Mucosa of descending colon (tissue), 3 donors: ENCODE data around the gene SATB1. TPM values are rescaled to one million over a fixed set of nuclear protein-coding genes. Genes with fewer than 3 reads are reported as not detected.

Experiments
- ATAC-seq: fragments of 200-7000 bp; cut with Tn5 transposase; one replicate; pipeline ENCODE4 v1.9.1; 2020; ENCODE audit warnings: mild to moderate bottlenecking, moderate library complexity
- DNase-seq, 3 donors: peaks; one replicate each; pipeline ENCODE4 v3.0.0-alpha.2; 2020
- H3K36me3 ChIP-seq: fragments of 200-600 bp; one replicate; pipeline ENCODE4 v1.8.0; 2021; ENCODE audit warnings: low read depth, mild to moderate bottlenecking
- H3K4me1 ChIP-seq: fragments of 200-600 bp; one replicate; pipeline ENCODE4 v1.8.0; 2021; ENCODE audit warnings: low read depth, mild to moderate bottlenecking
- H3K4me3 ChIP-seq: fragments of 200-600 bp; one replicate; pipeline ENCODE4 v1.8.0; 2021; ENCODE audit warnings: mild to moderate bottlenecking
- H3K9me3 ChIP-seq: fragments of 200-600 bp; one replicate; pipeline ENCODE4 v1.8.0; 2021; ENCODE audit warnings: mild to moderate bottlenecking
- CTCF ChIP-seq: fragments of 200-600 bp; IDR thresholded peaks from one replicate; pipeline ENCODE4 v1.8.0; 2022; ENCODE audit warnings: antibody characterized with exemption, mild to moderate bottlenecking
- intact Hi-C, 2 donors: fragments of 100-400 bp; cut with DNase I in 1 of 2; cut with micrococcal nuclease in 1 of 2; formaldehyde crosslinking; loops; one replicate each; pipeline versions ENCODE4 v1.11.0 to v1.11.1; 2022; cut with DNase I, micrococcal nuclease
- total RNA-seq, 3 donors: library from RNA; stranded (reverse); fragmentation: NEBNext Ultra II Directional in 2 of 3; extraction: Animal tissue kit (Norgen Biotek cat#: 25700) in 2 of 3; gene quantifications; one replicate each; pipeline versions ENCODE4 v1.2.1 to v1.2.4, GENCODE V29; 2021 to 2023
- donor health status: DM: no; HTN: no; CAD: no; lungs with moderate emphysema.
- donor health status: DM: no; HTN: no; CAD: no.
- donor health status: DM: no; HTN: yes; CAD: no.

Gene SATB1
- total RNA-seq, 3 donors from 2014 or later: 31.2 to 87.9 (median 49.7) TPM

DNA sequence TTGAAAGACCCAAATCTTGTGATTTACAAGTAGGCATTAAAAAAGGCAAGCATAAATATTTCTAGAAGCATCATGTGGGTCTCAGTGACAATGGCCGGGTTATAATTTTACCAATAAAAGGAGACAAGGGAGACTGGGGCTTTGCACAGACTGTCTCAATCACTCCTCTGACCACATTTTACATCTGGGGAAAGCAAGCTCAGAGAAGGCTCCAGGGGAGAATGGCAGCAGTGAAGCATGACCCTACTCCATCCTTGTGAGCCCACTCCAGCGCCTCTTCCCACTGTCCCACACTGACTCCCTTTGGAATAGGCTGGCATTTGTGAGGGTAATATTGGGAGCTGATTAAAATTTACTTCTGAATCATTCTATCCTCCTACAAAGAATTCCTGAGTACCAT, 61.8 kb downstream of the SATB1 start:
- no peaks in the 10 kb centered on the region for H3K4me1 ChIP-seq
- H3K4me3 ChIP-seq: no peak overlapping the region
- no peak for TF ChIP-seq CTCF
- DNase-seq (no peak), ATAC-seq (no peak)
- H3K9me3 ChIP-seq: no peaks in the 10 kb centered on the region
- H3K36me3 ChIP-seq: no peaks in the 10 kb centered on the region
- intact Hi-C loops: no loop called here

GRCh38 chr3:18357747-18358146, 67.4 kb downstream of the SATB1 start:
- Histone ChIP-seq H3K36me3 (no peaks in the 10 kb centered on the region), H3K4me1 (no peaks in the 10 kb centered on the region), H3K4me3 (no peak overlapping the region), H3K9me3 (no peaks in the 10 kb centered on the region)
- DNase-seq (no peak), ATAC-seq (no peak)
- intact Hi-C loops: no loop called here
- TF ChIP-seq CTCF: no peak

- no peaks in the 10 kb centered on the region for H3K4me1 ChIP-seq
- DNase-seq (no peak), ATAC-seq (no peak)
- H3K36me3 ChIP-seq: no peaks in the 10 kb centered on the region
- H3K9me3 ChIP-seq: no peaks in the 10 kb centered on the region
- no peak for TF ChIP-seq CTCF
- H3K4me3 ChIP-seq: no peak overlapping the region
- intact Hi-C loops: no loop called here
Observed at GRCh38 chr3:18355832-18356231, 69.3 kb downstream of the SATB1 start.

DNA sequence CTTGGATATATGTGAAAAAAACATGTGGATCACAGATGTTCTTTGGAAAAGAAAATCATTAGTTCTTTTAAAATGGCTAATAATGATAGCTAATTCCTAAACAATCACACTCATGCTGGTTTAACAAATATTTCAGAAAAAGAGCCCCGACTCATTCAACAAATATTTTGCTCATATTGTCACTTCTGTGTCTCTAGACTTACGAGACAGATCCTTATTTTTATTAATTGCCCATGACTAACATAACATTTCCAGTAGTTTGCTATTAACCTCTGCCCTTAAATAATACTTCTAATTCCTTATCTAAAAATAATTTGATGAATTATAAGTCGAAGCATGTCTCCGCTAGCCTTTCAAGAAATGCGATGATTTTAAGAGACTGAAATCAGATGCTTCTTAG, 70.4 kb downstream of the SATB1 start:
- H3K4me1 ChIP-seq: no peaks in the 10 kb centered on the region
- intact Hi-C loops: no loop called here

DNA sequence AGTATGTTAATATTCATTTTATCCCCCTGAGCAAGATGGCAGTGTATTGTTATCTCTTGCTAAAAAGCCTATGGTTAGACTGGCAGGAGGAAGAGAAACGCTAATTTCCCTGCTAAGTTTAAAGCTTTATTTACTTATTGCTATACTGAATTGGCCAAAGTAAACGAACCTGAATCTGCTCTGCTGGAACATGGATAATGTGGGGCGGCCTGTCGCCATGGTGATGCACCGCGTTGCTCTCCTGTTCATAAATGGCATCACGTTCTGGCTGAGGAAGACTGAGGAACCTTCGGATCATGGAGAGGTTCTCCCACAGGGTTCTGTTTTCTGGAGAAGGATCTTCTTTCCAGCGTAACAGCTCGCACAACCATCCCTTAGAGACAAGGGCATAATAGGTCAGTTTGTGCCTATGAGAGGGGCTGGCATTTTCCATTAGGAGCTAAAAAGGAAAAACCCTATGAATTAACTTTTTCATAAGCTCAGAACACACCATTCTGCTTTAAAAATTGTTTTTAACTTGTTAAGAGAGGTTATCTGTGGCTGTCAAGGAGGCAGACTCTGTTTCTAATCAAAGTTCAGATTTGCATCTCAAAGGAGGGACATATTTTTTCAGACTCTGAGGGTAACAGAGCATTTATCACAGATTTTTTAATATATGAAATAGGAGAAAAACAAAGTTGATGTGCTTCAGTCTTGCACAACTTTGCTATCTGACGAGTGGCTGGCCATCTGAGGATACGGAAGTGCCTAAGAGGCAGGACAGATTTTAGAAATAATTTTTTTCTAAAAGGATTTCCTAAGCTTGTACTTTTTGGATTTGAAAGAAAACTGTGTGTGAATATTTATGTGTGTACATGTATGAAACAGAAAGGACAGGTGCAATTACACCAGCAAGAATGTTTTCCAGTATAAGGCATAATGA, 73.1 kb downstream of the SATB1 start:
- Histone ChIP-seq H3K4me3 (no peak overlapping the region), H3K4me1 (no peaks in the 10 kb centered on the region), H3K9me3 (no peaks in the 10 kb centered on the region), H3K36me3 (no peaks in the 10 kb centered on the region)
- TF ChIP-seq CTCF: no peak
- DNase-seq: peak; percentile 66 to 70 (median 68)
- peak; percentile 95 for ATAC-seq
- intact Hi-C loops: no loop called here

More for the DNA sequence above, 70.4 kb downstream of the SATB1 start:
- ATAC-seq (no peak), DNase-seq (no peak)
- TF ChIP-seq CTCF: no peak
- H3K9me3 ChIP-seq: no peaks in the 10 kb centered on the region
- H3K36me3 ChIP-seq: no peaks in the 10 kb centered on the region
- H3K4me3 ChIP-seq: no peak overlapping the region
